ENCODE measurements around the gene MRPL10.

MRPL10 gene

DNA sequence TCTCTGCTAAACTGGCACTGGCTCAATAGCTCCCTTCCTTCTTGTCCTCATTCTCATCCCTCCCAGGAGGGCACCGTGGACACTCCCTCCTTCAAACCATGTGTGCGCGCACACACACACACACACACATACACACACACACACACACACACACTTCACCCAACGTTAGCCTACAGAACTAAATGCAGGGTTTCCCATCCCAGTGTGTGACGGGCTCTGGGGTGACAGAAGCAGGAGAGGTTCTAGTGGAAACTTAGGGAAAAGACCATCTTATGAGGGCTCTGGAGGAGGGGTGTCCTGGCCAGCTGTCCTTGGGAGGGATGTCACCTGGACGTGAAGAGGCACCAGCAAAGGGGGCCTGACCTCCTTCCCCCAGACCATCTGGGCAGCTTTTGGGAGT, 29.4 kb downstream of the MRPL10 start:
- Histone ChIP-seq H3K4me3 (ENCODE audit: low read depth, low read length) (no peak overlapping the region), H3K9me3 (ENCODE audit: control insufficient read depth, insufficient read depth, low read depth, low read length) (no peaks in the 10 kb centered on the region), H3K4me1 (ENCODE audit: control insufficient read depth, insufficient read depth, low read length) (no peaks in the 10 kb centered on the region), H3K27me3 (ENCODE audit: control insufficient read depth, insufficient read depth, low read length) (no peaks in the 10 kb centered on the region; the same call in 1 of the 2 replicates), H3K36me3 (ENCODE audit: control insufficient read depth, insufficient read depth, low read length) (peaks cover 3% of the 10 kb centered on the region; the same call in 1 of the 2 replicates), H3K9ac (ENCODE audit: low read length) (no peak overlapping the region), H3K27ac (ENCODE audit: low read depth, low read length) (no peak overlapping the region)

DNA sequence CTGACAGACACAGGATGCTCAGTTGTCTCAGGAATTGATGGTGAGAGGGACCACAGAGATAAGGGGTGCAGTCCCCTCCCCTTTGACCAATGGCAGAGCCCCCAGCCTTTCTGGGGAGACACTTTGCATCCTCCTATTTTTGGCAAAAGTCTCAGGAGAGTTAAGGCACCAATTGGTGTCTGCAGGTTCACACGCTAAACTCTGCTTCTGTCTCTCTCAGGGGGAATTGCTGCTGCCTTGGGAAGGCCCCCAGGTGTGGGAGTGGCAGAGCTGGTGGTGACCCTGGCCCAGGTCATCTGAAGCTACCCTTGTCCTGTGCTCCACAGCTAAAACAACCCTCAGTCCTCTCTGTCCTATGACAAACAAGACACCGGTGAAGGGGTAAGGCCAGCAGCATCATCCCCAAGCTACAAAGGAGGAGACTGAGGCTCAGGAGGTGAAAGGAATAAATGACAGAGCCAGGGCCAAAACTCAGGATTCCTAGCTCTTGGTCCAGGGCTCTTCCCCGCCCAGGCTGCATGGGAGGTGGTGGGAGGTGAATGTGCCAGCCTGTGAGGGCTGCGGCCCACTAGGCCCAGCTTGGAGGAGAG, 30.1 kb downstream of the MRPL10 start:
- Histone ChIP-seq H3K9me3 (ENCODE audit: control insufficient read depth, insufficient read depth, low read depth, low read length) (no peaks in the 10 kb centered on the region), H3K4me3 (ENCODE audit: low read depth, low read length) (no peak overlapping the region), H3K4me1 (ENCODE audit: control insufficient read depth, insufficient read depth, low read length) (no peaks in the 10 kb centered on the region), H3K27me3 (ENCODE audit: control insufficient read depth, insufficient read depth, low read length) (no peaks in the 10 kb centered on the region; the same call in 1 of the 2 replicates), H3K27ac (ENCODE audit: low read depth, low read length) (no peak overlapping the region), H3K36me3 (ENCODE audit: control insufficient read depth, insufficient read depth, low read length) (no peaks in the 10 kb centered on the region), H3K9ac (ENCODE audit: low read length) (no peak overlapping the region)

DNA sequence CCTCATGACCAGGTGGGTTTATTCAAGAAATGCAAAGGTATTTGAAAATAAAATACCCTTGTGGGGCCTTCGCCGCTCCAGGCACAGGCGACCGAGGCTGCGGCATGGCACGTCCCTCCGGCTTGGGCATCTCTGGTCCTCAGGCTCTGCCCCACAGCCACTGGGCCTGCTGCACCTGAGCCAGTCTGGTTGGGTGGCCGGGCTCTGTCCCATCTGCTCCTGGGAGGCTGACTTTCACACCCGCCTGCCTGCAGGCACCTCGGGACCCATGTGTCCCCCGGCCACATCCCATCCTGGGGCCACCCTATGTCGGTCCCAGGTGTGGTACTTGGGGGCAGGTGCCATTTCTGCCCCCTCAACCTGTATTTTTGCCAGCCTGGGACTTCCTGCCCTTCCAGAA, 30.7 kb downstream of the MRPL10 start:
- H3K4me1 ChIP-seq (ENCODE audit: control insufficient read depth, insufficient read depth, low read length) = no peaks in the 10 kb centered on the region
- no peak overlapping the region for H3K27ac ChIP-seq (ENCODE audit: low read depth, low read length)
- no peak overlapping the region for H3K4me3 ChIP-seq (ENCODE audit: low read depth, low read length)
- H3K9me3 ChIP-seq (ENCODE audit: control insufficient read depth, insufficient read depth, low read depth, low read length) = no peaks in the 10 kb centered on the region
- H3K9ac ChIP-seq (ENCODE audit: low read length) = no peak overlapping the region
- H3K27me3 ChIP-seq (ENCODE audit: control insufficient read depth, insufficient read depth, low read length) = peaks cover under 1% of the 10 kb centered on the region; the same call in 1 of the 2 replicates
- no peaks in the 10 kb centered on the region for H3K36me3 ChIP-seq (ENCODE audit: control insufficient read depth, insufficient read depth, low read length)

- H3K36me3 ChIP-seq (ENCODE audit: control insufficient read depth, insufficient read depth, low read length) = no peaks in the 10 kb centered on the region
- no peaks in the 10 kb centered on the region for H3K4me1 ChIP-seq (ENCODE audit: control insufficient read depth, insufficient read depth, low read length)
- no peak overlapping the region for H3K4me3 ChIP-seq (ENCODE audit: low read depth, low read length)
- H3K27me3 ChIP-seq (ENCODE audit: control insufficient read depth, insufficient read depth, low read length) = peaks cover 29% of the 10 kb centered on the region
- H3K9ac ChIP-seq (ENCODE audit: low read length) = no peak overlapping the region
- no peaks in the 10 kb centered on the region for H3K9me3 ChIP-seq (ENCODE audit: control insufficient read depth, insufficient read depth, low read depth, low read length)
- H3K27ac ChIP-seq (ENCODE audit: low read depth, low read length) = no peak overlapping the region
Measured at GRCh38 chr17:47797797-47798196, 33.5 kb downstream of the MRPL10 start.

DNA sequence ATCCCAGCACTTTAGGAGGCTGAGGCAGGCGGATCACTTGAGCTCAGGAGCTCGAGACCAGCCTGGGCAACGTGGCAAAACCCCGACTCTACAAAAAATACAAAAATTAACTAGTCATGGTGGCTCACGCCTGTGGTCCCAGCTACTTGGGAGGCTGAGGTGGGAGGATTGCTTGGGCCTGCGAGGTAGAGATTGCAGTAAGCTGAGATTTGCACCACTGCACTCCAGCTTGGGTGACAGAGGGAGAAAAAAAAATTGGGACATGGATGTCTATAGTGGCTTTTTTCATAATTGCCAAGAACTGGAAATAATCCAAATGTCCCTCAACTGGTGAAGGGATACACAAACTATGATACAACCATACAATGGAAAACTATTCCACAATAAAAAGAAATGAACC, 38.4 kb downstream of the MRPL10 start:
- Histone ChIP-seq H3K9me3 (ENCODE audit: control insufficient read depth, insufficient read depth, low read depth, low read length) (no peaks in the 10 kb centered on the region), H3K36me3 (ENCODE audit: control insufficient read depth, insufficient read depth, low read length) (no peaks in the 10 kb centered on the region), H3K27ac (ENCODE audit: low read depth, low read length) (no peak overlapping the region), H3K27me3 (ENCODE audit: control insufficient read depth, insufficient read depth, low read length) (peaks cover 77% of the 10 kb centered on the region), H3K4me3 (ENCODE audit: low read depth, low read length) (no peak overlapping the region), H3K9ac (ENCODE audit: low read length) (no peak overlapping the region), H3K4me1 (ENCODE audit: control insufficient read depth, insufficient read depth, low read length) (no peaks in the 10 kb centered on the region)

DNA sequence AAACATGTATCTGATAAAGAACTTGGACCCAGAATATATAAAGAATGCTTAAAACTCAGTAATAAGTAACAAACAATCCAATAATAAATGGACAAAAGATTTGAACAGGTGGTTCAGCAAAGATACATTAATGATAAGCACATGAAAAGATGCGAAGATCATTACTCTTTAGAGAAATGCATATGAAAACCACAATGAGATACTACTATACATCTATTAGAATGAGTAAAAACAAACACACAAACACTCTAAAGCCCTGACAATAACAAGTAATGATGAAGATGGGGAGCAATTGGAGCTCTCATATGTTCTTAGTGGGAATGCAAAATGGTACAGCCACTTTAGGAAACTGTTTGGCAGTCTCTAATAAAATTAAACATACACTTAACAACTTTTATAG, 38.9 kb downstream of the MRPL10 start:
- no peak overlapping the region for H3K4me3 ChIP-seq (ENCODE audit: low read depth, low read length)
- H3K27me3 ChIP-seq (ENCODE audit: control insufficient read depth, insufficient read depth, low read length) = peaks cover 82% of the 10 kb centered on the region

GRCh38 chr17:47791025-47791424, 40.3 kb downstream of the MRPL10 start:
- Histone ChIP-seq H3K4me3 (ENCODE audit: low read depth, low read length) (no peak overlapping the region), H3K9me3 (ENCODE audit: control insufficient read depth, insufficient read depth, low read depth, low read length) (no peaks in the 10 kb centered on the region), H3K27me3 (ENCODE audit: control insufficient read depth, insufficient read depth, low read length) (peaks cover 89% of the 10 kb centered on the region), H3K36me3 (ENCODE audit: control insufficient read depth, insufficient read depth, low read length) (no peaks in the 10 kb centered on the region), H3K27ac (ENCODE audit: low read depth, low read length) (no peak overlapping the region), H3K4me1 (ENCODE audit: control insufficient read depth, insufficient read depth, low read length) (no peaks in the 10 kb centered on the region), H3K9ac (ENCODE audit: low read length) (no peak overlapping the region)

More for the DNA sequence above, 38.9 kb downstream of the MRPL10 start:
- Histone ChIP-seq H3K9ac (ENCODE audit: low read length) (no peak overlapping the region), H3K4me1 (ENCODE audit: control insufficient read depth, insufficient read depth, low read length) (no peaks in the 10 kb centered on the region), H3K36me3 (ENCODE audit: control insufficient read depth, insufficient read depth, low read length) (no peaks in the 10 kb centered on the region), H3K9me3 (ENCODE audit: control insufficient read depth, insufficient read depth, low read depth, low read length) (no peaks in the 10 kb centered on the region), H3K27ac (ENCODE audit: low read depth, low read length) (no peak overlapping the region)

- H3K27ac ChIP-seq (ENCODE audit: low read depth, low read length) = no peak overlapping the region
- no peaks in the 10 kb centered on the region for H3K4me1 ChIP-seq (ENCODE audit: control insufficient read depth, insufficient read depth, low read length)
- peaks cover 80% of the 10 kb centered on the region for H3K27me3 ChIP-seq (ENCODE audit: control insufficient read depth, insufficient read depth, low read length)
- no peaks in the 10 kb centered on the region for H3K36me3 ChIP-seq (ENCODE audit: control insufficient read depth, insufficient read depth, low read length)
- no peaks in the 10 kb centered on the region for H3K9me3 ChIP-seq (ENCODE audit: control insufficient read depth, insufficient read depth, low read depth, low read length)
- H3K9ac ChIP-seq (ENCODE audit: low read length) = peak overlapping the region; percentile 70
- H3K4me3 ChIP-seq (ENCODE audit: low read depth, low read length) = peak overlapping the region; percentile 93
Measured at GRCh38 chr17:47789611-47790561, 41.5 kb downstream of the MRPL10 start.

GRCh38 chr17:47785538-47786123, 45.7 kb downstream of the MRPL10 start:
- H3K36me3 ChIP-seq (ENCODE audit: control insufficient read depth, insufficient read depth, low read length) = no peaks in the 10 kb centered on the region
- no peak overlapping the region for H3K4me3 ChIP-seq (ENCODE audit: low read depth, low read length)
- H3K4me1 ChIP-seq (ENCODE audit: control insufficient read depth, insufficient read depth, low read length) = no peaks in the 10 kb centered on the region
- no peak overlapping the region for H3K9ac ChIP-seq (ENCODE audit: low read length)
- no peak overlapping the region for H3K27ac ChIP-seq (ENCODE audit: low read depth, low read length)
- no peaks in the 10 kb centered on the region for H3K9me3 ChIP-seq (ENCODE audit: control insufficient read depth, insufficient read depth, low read depth, low read length)
- H3K27me3 ChIP-seq (ENCODE audit: control insufficient read depth, insufficient read depth, low read length) = peaks cover 56% of the 10 kb centered on the region

DNA sequence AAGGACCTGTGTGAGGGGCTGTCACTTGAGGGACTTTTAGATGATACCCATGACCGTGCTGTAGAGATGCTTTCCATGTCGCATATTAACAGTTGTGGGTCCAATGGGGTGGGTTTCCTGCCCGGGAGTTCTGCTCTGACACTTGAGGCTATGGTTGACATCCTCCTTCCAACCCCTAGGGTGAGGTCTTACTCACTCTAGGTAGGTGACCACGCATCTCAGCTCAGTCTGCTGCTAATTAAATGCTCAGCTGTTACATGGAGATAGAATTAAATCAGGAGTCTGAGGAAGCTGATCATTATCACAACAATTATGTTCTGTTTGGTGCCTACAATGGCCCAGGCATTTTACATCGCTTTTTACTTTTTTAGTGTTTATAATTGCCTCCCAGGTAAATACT, 49.9 kb downstream of the MRPL10 start:
- Histone ChIP-seq H3K27ac (ENCODE audit: low read depth, low read length) (no peak overlapping the region), H3K27me3 (ENCODE audit: control insufficient read depth, insufficient read depth, low read length) (peaks cover 29% of the 10 kb centered on the region)

GRCh38 chr17:47778184-47778635, 53.1 kb downstream of the MRPL10 start:
- Histone ChIP-seq H3K9ac (ENCODE audit: low read length) (no peak overlapping the region), H3K9me3 (ENCODE audit: control insufficient read depth, insufficient read depth, low read depth, low read length) (no peaks in the 10 kb centered on the region), H3K27me3 (ENCODE audit: control insufficient read depth, insufficient read depth, low read length) (peaks cover 50% of the 10 kb centered on the region), H3K4me1 (ENCODE audit: control insufficient read depth, insufficient read depth, low read length) (no peaks in the 10 kb centered on the region), H3K4me3 (ENCODE audit: low read depth, low read length) (no peak overlapping the region), H3K27ac (ENCODE audit: low read depth, low read length) (no peak overlapping the region), H3K36me3 (ENCODE audit: control insufficient read depth, insufficient read depth, low read length) (no peaks in the 10 kb centered on the region)

More for the DNA sequence above, 49.9 kb downstream of the MRPL10 start:
- no peaks in the 10 kb centered on the region for H3K36me3 ChIP-seq (ENCODE audit: control insufficient read depth, insufficient read depth, low read length)
- no peak overlapping the region for H3K9ac ChIP-seq (ENCODE audit: low read length)
- H3K4me1 ChIP-seq (ENCODE audit: control insufficient read depth, insufficient read depth, low read length) = no peaks in the 10 kb centered on the region
- H3K9me3 ChIP-seq (ENCODE audit: control insufficient read depth, insufficient read depth, low read depth, low read length) = no peaks in the 10 kb centered on the region
- no peak overlapping the region for H3K4me3 ChIP-seq (ENCODE audit: low read depth, low read length)

Measured in HUES6 (cell line).